Measurements from ENCODE around the gene ZNF169.
"Not testable (repeated sequence)": the region's sequence is repeated elsewhere in the genome, so short reads cannot be mapped to it uniquely, and the experiment has no call there.

- TF ChIP-seq ZNF138 (CRISPR knock-in tag; conservative IDR thresholded peaks at IDR 0.05); NR1H2 (CRISPR knock-in tag; IDR thresholded peaks at IDR 0.05): not testable (repeated sequence)
These were observed 33.7 kb upstream of the ZNF169 start for GRCh38 chr9:94225413-94225812.

All from WTC11 (cell line).